Peyer's patch (tissue), 4 donors: ENCODE data around the gene NFE2L3. TPM values are rescaled to one million over a fixed set of nuclear protein-coding genes. Genes with fewer than 3 reads are reported as not detected.
A peak's percentile ranks its signal among the peaks of the same experiment; 100 is the strongest.
"Not testable (repeated sequence)": the region's sequence is repeated elsewhere in the genome, so short reads cannot be mapped to it uniquely, and the experiment has no call there.

Experiments
- DNase-seq, 3 donors: peaks; one replicate each; pipeline ENCODE4 v3.0.0-alpha.2; 2017 to 2019
- H3K27ac ChIP-seq, 4 donors: fragments of 200-600 bp; sonication (generic); one replicate each; pipeline ENCODE4 v1.5.1; 2016 to 2019
- H3K27me3 ChIP-seq, 2 donors: fragments of 200-600 bp; sonication (generic); one replicate each; pipeline ENCODE4 v1.5.1; 2019
- H3K36me3 ChIP-seq, 3 donors: fragments of 200-600 bp; sonication (generic); one replicate each; pipeline ENCODE4 v1.5.1; 2016 to 2019
- H3K4me1 ChIP-seq, 4 donors: fragments of 200-600 bp; sonication (generic); one replicate each; pipeline ENCODE4 v1.5.1; 2016 to 2019
- H3K4me3 ChIP-seq, 4 donors: fragments of 200-600 bp; sonication (generic); 1 replicate in 3 of 4; 2 replicates in 1 of 4; pipeline ENCODE4 v1.5.1; 2016 to 2019; ENCODE audit warnings: mild to moderate bottlenecking in 1 of 4
- H3K9me3 ChIP-seq, 4 donors: fragments of 200-600 bp; sonication (generic); one replicate each; pipeline ENCODE4 v1.5.1; 2016 to 2019; ENCODE audit warnings: mild to moderate bottlenecking in 1 of 4
- CTCF ChIP-seq, 6 experiments: fragments of 450-650 bp in 4 of 6; fragments of 200-600 bp in 2 of 6; sonication (generic) in 1 of 6; IDR thresholded peaks; one replicate each; pipeline ENCODE4 v1.5.1; 2017 to 2019; ENCODE audit warnings: antibody characterized with exemption in 6 of 6, mild to moderate bottlenecking in 3 of 6, moderate library complexity in 1 of 6
- POLR2A ChIP-seq, 2 donors: fragments of 450-650 bp; IDR thresholded peaks; one replicate each; pipeline ENCODE4 v1.5.1; 2017; ENCODE audit warnings: antibody characterized with exemption in 2 of 2, mild to moderate bottlenecking in 2 of 2, moderate library complexity in 2 of 2
- total RNA-seq, 4 donors: library from RNA; depleted of rRNA; stranded (reverse); fragments of >200 nt; gene quantifications; one replicate each; pipeline ENCODE4 v1.1.0, GENCODE V29; 2016

NFE2L3 gene
- total RNA-seq, 4 donors from 2014 or later = 5.3 to 10.5 (median 6.6) TPM

DNA sequence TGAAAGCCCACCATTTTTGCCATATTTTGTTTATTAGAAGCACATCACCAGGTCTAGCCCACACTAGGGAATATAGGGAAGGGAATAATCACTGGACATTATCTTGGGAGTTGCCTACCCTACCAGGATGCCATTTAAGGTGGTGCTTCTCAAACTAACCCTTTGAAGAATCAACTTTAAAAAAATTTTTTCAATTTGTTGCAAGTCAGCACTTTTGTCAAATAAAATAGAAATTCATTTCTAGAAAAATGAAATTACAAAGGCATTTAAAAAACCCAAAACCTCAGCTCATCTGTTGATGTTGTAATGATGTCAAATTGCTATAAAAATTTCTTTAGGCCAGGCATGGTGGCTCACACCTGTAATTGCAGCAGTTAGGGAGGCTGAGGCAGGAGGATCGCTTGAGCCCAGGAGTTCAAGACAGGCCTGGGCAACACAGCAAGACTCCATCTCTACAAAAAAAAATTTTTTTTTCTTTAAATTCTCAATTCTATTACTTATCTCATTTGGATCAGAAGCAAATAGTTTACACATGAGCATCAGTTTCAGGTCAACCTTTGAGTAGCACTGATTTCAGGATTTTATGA, 2.5 kb upstream of the NFE2L3 start:
- H3K4me1 ChIP-seq = peaks cover 0 to 5% (median 0%) of the 10 kb centered on the region in 4 donors
- DNase-seq = no peak
- H3K4me3 ChIP-seq = no peak overlapping the region
- H3K36me3 ChIP-seq = no peaks in the 10 kb centered on the region
- H3K27me3 ChIP-seq = no peaks in the 10 kb centered on the region
- TF ChIP-seq POLR2A (IDR thresholded peaks at IDR 0.05) = no peak
- no peak for TF ChIP-seq CTCF (IDR thresholded peaks at IDR 0.05)
- no peaks in the 10 kb centered on the region for H3K9me3 ChIP-seq
- H3K27ac ChIP-seq = no peak overlapping the region

DNA sequence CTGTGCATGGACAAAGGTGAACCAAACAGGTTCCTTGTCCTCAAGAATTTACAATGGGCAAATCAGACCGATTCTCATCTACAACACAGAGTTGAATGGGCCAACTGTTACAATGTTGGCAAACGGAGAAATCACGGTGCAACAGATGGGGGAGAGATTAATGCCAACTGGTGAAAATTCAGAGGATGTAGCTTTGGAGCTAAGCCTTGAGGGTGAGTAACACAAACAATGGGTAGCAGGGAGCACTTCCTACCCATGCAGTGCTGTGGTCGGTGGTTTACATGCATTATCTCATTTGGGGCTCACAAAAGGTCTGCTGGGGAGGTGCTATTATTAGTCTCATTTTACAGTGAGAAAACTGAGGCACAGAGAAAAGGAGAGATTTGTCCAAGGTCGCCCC, 902 bp upstream of the NFE2L3 start:
- Histone ChIP-seq H3K27me3 (no peaks in the 10 kb centered on the region), H3K27ac (no peak overlapping the region), H3K9me3 (no peaks in the 10 kb centered on the region), H3K36me3 (no peaks in the 10 kb centered on the region), H3K4me3 (no peak overlapping the region), H3K4me1 (peaks cover 0 to 19% (median 6%) of the 10 kb centered on the region in 4 donors)
- TF ChIP-seq CTCF (IDR thresholded peaks at IDR 0.05) (no peak), POLR2A (IDR thresholded peaks at IDR 0.05) (no peak)
- DNase-seq = no peak

DNA sequence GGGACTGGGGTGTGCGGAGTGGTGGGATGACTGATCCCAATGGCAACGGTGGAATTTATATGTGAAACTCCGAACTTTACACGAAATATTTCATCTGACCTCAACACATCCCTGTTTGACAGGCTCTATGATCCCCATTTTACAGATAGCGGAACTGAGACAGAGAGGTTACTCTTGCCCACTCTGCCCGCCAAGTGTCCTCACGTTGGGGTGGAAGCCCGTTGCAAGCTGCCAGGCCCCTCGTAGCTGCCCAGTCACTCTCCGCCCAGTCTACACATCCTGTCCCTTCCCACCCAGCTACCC, 397 bp upstream of the NFE2L3 start:
- H3K27me3 ChIP-seq = no peaks in the 10 kb centered on the region
- peak overlapping the region; percentile 56 to 86 (median 78) for H3K27ac ChIP-seq

GRCh38 chr7:26152782-26153240, 813 bp downstream of the NFE2L3 start:
- H3K9me3 ChIP-seq, H3K27me3 ChIP-seq, H3K36me3 ChIP-seq: not testable (repeated sequence)
- Histone ChIP-seq H3K4me1 (peaks cover 0 to 37% (median 9%) of the 10 kb centered on the region in 4 donors), H3K27ac (peak overlapping the region; percentile 56 to 86 (median 78)), H3K4me3 (peak overlapping the region; percentile 66 to 89 (median 78))
- DNase-seq = peak; percentile 57 to 74 (median 63)

More for the DNA sequence above, 397 bp upstream of the NFE2L3 start:
- TF ChIP-seq POLR2A (IDR thresholded peaks at IDR 0.05) = no peak
- no peak for TF ChIP-seq CTCF (IDR thresholded peaks at IDR 0.05)
- DNase-seq = no peak
- Histone ChIP-seq H3K4me1 (peaks cover 0 to 24% (median 6%) of the 10 kb centered on the region in 4 donors), H3K9me3 (no peaks in the 10 kb centered on the region), H3K4me3 (peak overlapping the region; percentile 66 to 89 (median 78)), H3K36me3 (no peaks in the 10 kb centered on the region)

- H3K9me3 ChIP-seq = no peaks in the 10 kb centered on the region
- H3K27ac ChIP-seq = peak overlapping the region; percentile 56 to 86 (median 78)
- no peaks in the 10 kb centered on the region for H3K27me3 ChIP-seq
- peak; percentile 25 to 58 (median 56) for DNase-seq
- peak overlapping the region; percentile 66 to 89 (median 78) for H3K4me3 ChIP-seq
- TF ChIP-seq POLR2A (IDR thresholded peaks at IDR 0.05) = no peak
- TF ChIP-seq CTCF (IDR thresholded peaks at IDR 0.05) = no peak
- H3K36me3 ChIP-seq = no peaks in the 10 kb centered on the region
- peaks cover 0 to 40% (median 9%) of the 10 kb centered on the region in 4 donors for H3K4me1 ChIP-seq
Observed at GRCh38 chr7:26153241-26153822, 1.3 kb downstream of the NFE2L3 start.
